Activated CD8-positive, alpha-beta memory T cell treated with anti-CD3 and anti-CD28 coated beads, Interleukin-2, amount 10 ng/mL, durations not matched to agents 7 days and 5 days (primary cell): ENCODE results near the gene ATP6AP2. TPM values are rescaled to one million over a fixed set of nuclear protein-coding genes. Genes with fewer than 3 reads are reported as not detected.

ENCODE experiments used
- ATAC-seq: fragments of 150-1000 bp; cut with Tn5 transposase; one replicate; pipeline ENCODE4 v1.10.0; 2021; ENCODE audit warnings: moderate library complexity
- CTCF ChIA-PET: fragments of 350-600 bp; sonication (Branson Sonifier 250); formaldehyde crosslinking; loops from one replicate; lab custom pipeline; 2021; ENCODE audit warnings: antibody characterized with exemption; lab: Charles Lee
- DNase-seq: peaks from one replicate; pipeline ENCODE4 v3.0.0-alpha.2; 2020
- H3K27ac Mint-ChIP-seq: one replicate; pipeline ENCODE4 v1.8.0; 2021; ENCODE audit warnings: mild to moderate bottlenecking, mixed read lengths
- H3K27me3 Mint-ChIP-seq: one replicate; pipeline ENCODE4 v1.8.0; 2021; ENCODE audit warnings: mixed read lengths
- H3K36me3 Mint-ChIP-seq: one replicate; pipeline ENCODE4 v1.8.0; 2021; ENCODE audit warnings: mild to moderate bottlenecking, mixed read lengths
- H3K4me1 Mint-ChIP-seq: one replicate; pipeline ENCODE4 v1.8.0; 2021; ENCODE audit warnings: mixed read lengths
- H3K4me3 Mint-ChIP-seq: one replicate; pipeline ENCODE4 v1.8.0; 2021; ENCODE audit warnings: mild to moderate bottlenecking, moderate library complexity, mixed read lengths
- H3K9me3 Mint-ChIP-seq: one replicate; pipeline ENCODE4 v1.8.0; 2022; ENCODE audit warnings: low read depth, mixed read lengths
- total RNA-seq, 2 experiments: library from RNA; stranded (reverse); gene quantifications; one replicate each; pipeline ENCODE4 v1.2.3, GENCODE V29; 2021

The ATP6AP2 gene
- total RNA-seq, 2 experiments from 2014 or later, result 52.1 to 67.8 TPM

- no peak overlapping the region for H3K4me3 Mint-ChIP-seq
- no peaks in the 10 kb centered on the region for H3K9me3 Mint-ChIP-seq
- DNase-seq (no peak), ATAC-seq (no peak)
- CTCF ChIA-PET, result no interaction called here
- H3K27me3 Mint-ChIP-seq, result no peaks in the 10 kb centered on the region
- H3K4me1 Mint-ChIP-seq, result no peaks in the 10 kb centered on the region
- H3K36me3 Mint-ChIP-seq, result peaks cover 11% of the 10 kb centered on the region
- no peak overlapping the region for H3K27ac Mint-ChIP-seq
These were observed 44.5 kb downstream of the ATP6AP2 start for GRCh38 chrX:40625294-40625693.

- Mint-ChIP-seq H3K27ac (no peak overlapping the region), H3K36me3 (peaks cover 23% of the 10 kb centered on the region)
- CTCF ChIA-PET, result no interaction called here
These were observed 47.7 kb downstream of the ATP6AP2 start for GRCh38 chrX:40628506-40628905.

GRCh38 chrX:40632199-40632598, 51.4 kb downstream of the ATP6AP2 start:
- Mint-ChIP-seq H3K36me3 (peaks cover 36% of the 10 kb centered on the region), H3K4me3 (no peak overlapping the region), H3K9me3 (no peaks in the 10 kb centered on the region), H3K4me1 (peaks cover 4% of the 10 kb centered on the region), H3K27me3 (no peaks in the 10 kb centered on the region), H3K27ac (no peak overlapping the region)
- DNase-seq, result no peak
- CTCF ChIA-PET, result interaction anchor here (1.2 kb wide), 1 partner anchor 19 kb away, joined by 3 read pairs; no protein-coding TSS in a partner anchor
- ATAC-seq, result no peak

More at GRCh38 chrX:40628506-40628905, 47.7 kb downstream of the ATP6AP2 start:
- ATAC-seq, result no peak
- H3K4me1 Mint-ChIP-seq, result peaks cover 4% of the 10 kb centered on the region
- no peaks in the 10 kb centered on the region for H3K27me3 Mint-ChIP-seq
- no peaks in the 10 kb centered on the region for H3K9me3 Mint-ChIP-seq
- no peak overlapping the region for H3K4me3 Mint-ChIP-seq
- DNase-seq, result no peak

- CTCF ChIA-PET, result interaction anchor here (0.9 kb wide), 2 partner anchors 43 to 94 kb away, joined by 3 read pairs; no protein-coding TSS in a partner anchor
These were observed 56.9 kb downstream of the ATP6AP2 start for GRCh38 chrX:40637687-40638086.

GRCh38 chrX:40644176-40644575, 63.4 kb downstream of the ATP6AP2 start:
- Mint-ChIP-seq H3K36me3 (peaks cover 26% of the 10 kb centered on the region), H3K4me3 (peak overlapping the region; percentile 90), H3K9me3 (no peaks in the 10 kb centered on the region), H3K27me3 (no peaks in the 10 kb centered on the region), H3K4me1 (peaks cover 16% of the 10 kb centered on the region), H3K27ac (peak overlapping the region; percentile 99)
- ATAC-seq (no peak), DNase-seq (no peak)
- CTCF ChIA-PET, result no interaction called here

More at GRCh38 chrX:40637687-40638086, 56.9 kb downstream of the ATP6AP2 start:
- H3K4me3 Mint-ChIP-seq, result no peak overlapping the region
- no peaks in the 10 kb centered on the region for H3K27me3 Mint-ChIP-seq
- no peak overlapping the region for H3K27ac Mint-ChIP-seq
- DNase-seq (no peak), ATAC-seq (no peak)
- H3K4me1 Mint-ChIP-seq, result peaks cover 12% of the 10 kb centered on the region
- H3K9me3 Mint-ChIP-seq, result no peaks in the 10 kb centered on the region
- H3K36me3 Mint-ChIP-seq, result peaks cover 39% of the 10 kb centered on the region

GRCh38 chrX:40644821-40645358, 64.1 kb downstream of the ATP6AP2 start:
- Mint-ChIP-seq H3K27ac (peak overlapping the region; percentile 99), H3K4me3 (peak overlapping the region; percentile 90), H3K9me3 (no peaks in the 10 kb centered on the region), H3K36me3 (peaks cover 24% of the 10 kb centered on the region), H3K4me1 (peaks cover 16% of the 10 kb centered on the region), H3K27me3 (no peaks in the 10 kb centered on the region)
- ATAC-seq (peak; percentile 57), DNase-seq (peak; percentile 68)
- CTCF ChIA-PET, result no interaction called here

- Mint-ChIP-seq H3K36me3 (peaks cover 27% of the 10 kb centered on the region), H3K9me3 (no peaks in the 10 kb centered on the region), H3K27ac (peak overlapping the region; percentile 95), H3K27me3 (no peaks in the 10 kb centered on the region), H3K4me1 (peaks cover 17% of the 10 kb centered on the region), H3K4me3 (peak overlapping the region; percentile 90)
- CTCF ChIA-PET, result interaction anchor here (0.8 to 1.9 kb wide), 3 partner anchors 103 to 147 kb away, joined by 3 to 5 read pairs (median 4); no protein-coding TSS in a partner anchor
- DNase-seq (peak; percentile 63), ATAC-seq (peak; percentile 22)
These were observed 65.9 kb downstream of the ATP6AP2 start for GRCh38 chrX:40646489-40647306.

- Mint-ChIP-seq H3K27ac (peak within 1 kb of the TSS; percentile 95), H3K27me3 (no peaks in the 10 kb centered on the region), H3K4me3 (peak within 1 kb of the TSS; percentile 90), H3K9me3 (no peaks in the 10 kb centered on the region), H3K36me3 (peaks cover 22% of the 10 kb centered on the region), H3K4me1 (peaks cover 10% of the 10 kb centered on the region)
- CTCF ChIA-PET, result interaction anchor here (0.8 to 1.9 kb wide), 3 partner anchors 107 to 147 kb away, joined by 3 to 5 read pairs (median 3); no protein-coding TSS in a partner anchor
- DNase-seq (peak; percentile 93), ATAC-seq (peak; percentile 84)
These were observed 66.8 kb downstream of the ATP6AP2 start, which contains the start of gene CXorf38 for GRCh38 chrX:40647307-40648197. CXorf38 (minus strand) TSS chrX:40647561; CDS start chrX:40647520, 41 bp downstream.

- DNase-seq, result peak; percentile 75
- ATAC-seq, result no peak
- CTCF ChIA-PET, result interaction anchor here (0.6 to 5.2 kb wide), 26 partner anchors 9 to 682 kb away, joined by 3 to 39 read pairs (median 3); partner anchors contain the start of genes DDX3X and MED14
- peak overlapping the region; percentile 52 for H3K27ac Mint-ChIP-seq
- H3K36me3 Mint-ChIP-seq, result peaks cover 13% of the 10 kb centered on the region
- H3K27me3 Mint-ChIP-seq, result no peaks in the 10 kb centered on the region
- no peaks in the 10 kb centered on the region for H3K9me3 Mint-ChIP-seq
- H3K4me3 Mint-ChIP-seq, result no peak overlapping the region
- peaks cover 3% of the 10 kb centered on the region for H3K4me1 Mint-ChIP-seq
These were observed 71.0 kb downstream of the ATP6AP2 start for GRCh38 chrX:40651620-40652223.

GRCh38 chrX:40652664-40653063, 71.9 kb downstream of the ATP6AP2 start:
- DNase-seq (no peak), ATAC-seq (no peak)
- H3K4me3 Mint-ChIP-seq, result no peak overlapping the region
- H3K4me1 Mint-ChIP-seq, result peaks cover 3% of the 10 kb centered on the region
- H3K9me3 Mint-ChIP-seq, result no peaks in the 10 kb centered on the region
- peaks cover 17% of the 10 kb centered on the region for H3K36me3 Mint-ChIP-seq
- no peak overlapping the region for H3K27ac Mint-ChIP-seq
- CTCF ChIA-PET, result interaction anchor here (1.1 to 5.2 kb wide), 4 partner anchors 77 to 438 kb away, joined by 3 to 39 read pairs (median 3); no protein-coding TSS in a partner anchor
- no peaks in the 10 kb centered on the region for H3K27me3 Mint-ChIP-seq

GRCh38 chrX:40653535-40653934, 72.8 kb downstream of the ATP6AP2 start:
- Mint-ChIP-seq H3K36me3 (peaks cover 17% of the 10 kb centered on the region), H3K4me3 (no peak overlapping the region), H3K9me3 (no peaks in the 10 kb centered on the region), H3K27ac (no peak overlapping the region), H3K4me1 (peaks cover 2% of the 10 kb centered on the region), H3K27me3 (no peaks in the 10 kb centered on the region)
- CTCF ChIA-PET, result interaction anchor here (1.5 to 5.2 kb wide), 2 partner anchors 13 to 140 kb away, joined by 5 to 39 read pairs; no protein-coding TSS in a partner anchor
- ATAC-seq (no peak), DNase-seq (no peak)
